HG03520 (cell line): Measurements from ENCODE around the gene C16orf74.

Source experiments
- ATAC-seq: cut with Tn5 transposase; IDR thresholded peaks from one replicate; pipeline ENCODE4 v1.9.1; 2021; ENCODE audit warnings: mild to moderate bottlenecking, moderate library complexity; ENCODE audit not compliant: unreplicated experiment

Gene C16orf74

DNA sequence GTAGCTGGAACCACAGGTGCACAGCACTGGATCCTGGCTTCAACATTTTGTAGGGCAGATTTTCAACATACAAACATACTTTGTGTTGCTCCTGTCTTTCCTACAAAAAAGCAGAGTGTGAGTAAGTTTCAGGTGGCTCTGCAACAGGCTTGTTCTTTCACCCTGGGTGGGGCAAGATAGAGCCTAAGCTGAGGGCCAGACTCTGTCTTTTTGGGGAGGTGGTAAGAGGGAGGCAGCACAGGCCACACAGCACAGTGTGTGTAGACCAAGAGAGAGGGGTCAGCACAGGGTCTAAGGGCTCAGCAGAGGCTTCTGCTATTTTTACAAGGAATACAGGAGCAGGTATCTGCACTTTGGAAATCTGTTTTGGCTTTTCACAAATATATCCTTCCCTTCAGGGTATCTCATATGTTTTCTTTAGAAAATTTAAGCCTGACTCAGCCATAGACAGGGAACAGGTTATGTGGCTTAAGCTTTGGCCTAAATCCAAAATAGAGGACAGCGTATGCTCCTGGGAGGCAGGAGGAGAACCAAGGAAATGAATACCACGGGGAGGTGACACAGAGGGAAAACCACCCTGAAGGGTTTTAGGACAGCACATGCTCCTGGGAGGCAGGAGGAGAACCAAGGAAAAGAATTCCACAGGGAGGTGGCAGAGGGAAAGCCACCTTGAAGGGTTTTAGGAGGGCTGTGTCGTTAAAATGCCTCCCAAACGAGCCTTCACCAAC is 26.9 kb upstream of the C16orf74 start:
- ATAC-seq, result no peak

DNA sequence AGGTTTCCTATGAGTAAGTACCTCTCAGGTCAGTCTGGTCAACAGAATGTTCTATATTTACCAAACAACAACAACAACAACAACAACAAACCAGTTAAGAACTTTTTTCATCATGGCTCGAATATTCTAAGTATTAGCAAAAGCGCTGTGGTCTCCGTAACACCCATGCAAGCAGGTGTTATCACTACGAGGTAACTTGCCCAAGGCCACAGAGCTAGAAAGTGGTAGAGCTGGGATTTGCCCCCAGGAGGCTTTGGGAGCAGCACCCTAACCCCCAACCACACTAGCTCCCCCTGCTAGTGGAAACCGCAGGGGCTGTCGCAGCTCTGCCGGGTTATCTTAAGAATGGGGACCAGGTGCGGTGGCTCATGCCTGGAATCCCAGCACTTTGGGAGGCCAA is 23.9 kb upstream of the C16orf74 start:
- ATAC-seq, result no peak

DNA sequence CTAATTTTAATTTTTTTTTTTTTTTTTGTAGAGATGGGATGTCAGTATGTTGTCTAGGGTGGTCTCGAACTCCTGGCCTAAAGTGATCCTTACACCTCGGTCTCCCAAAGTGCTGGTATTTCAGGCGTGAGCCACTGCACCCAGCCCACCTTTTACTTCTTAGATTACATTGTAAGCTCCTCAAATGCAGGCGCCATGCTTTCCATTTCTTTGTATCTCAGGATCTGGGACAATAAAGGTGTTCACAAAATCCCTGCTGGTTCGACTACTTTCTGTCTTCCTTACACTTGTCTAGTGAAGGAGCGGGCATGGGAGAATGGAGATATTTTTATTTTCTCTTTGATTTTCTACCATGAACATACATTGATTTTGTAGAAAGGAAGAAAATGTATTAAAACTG is 23.2 kb upstream of the C16orf74 start:
- no peak for ATAC-seq

DNA sequence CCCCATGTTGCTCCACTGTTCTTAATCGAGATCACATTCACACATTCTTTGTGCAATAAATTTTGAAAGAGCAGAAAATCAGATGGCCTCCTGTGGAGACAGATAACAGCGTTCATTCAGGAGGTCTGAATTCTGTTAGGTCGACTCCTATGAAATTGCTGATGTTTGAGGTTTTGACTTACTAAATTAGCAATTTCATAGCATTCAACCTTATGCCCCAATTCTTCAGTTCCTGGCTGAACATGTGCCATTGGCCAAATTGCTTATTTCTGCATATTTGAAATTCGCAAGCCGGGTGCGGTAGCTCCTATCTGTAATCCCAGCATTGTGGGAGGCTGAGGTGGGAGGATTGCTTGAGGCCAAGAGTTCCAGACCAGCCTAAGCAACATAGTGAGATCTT is 22.1 kb upstream of the C16orf74 start:
- ATAC-seq, result no peak

DNA sequence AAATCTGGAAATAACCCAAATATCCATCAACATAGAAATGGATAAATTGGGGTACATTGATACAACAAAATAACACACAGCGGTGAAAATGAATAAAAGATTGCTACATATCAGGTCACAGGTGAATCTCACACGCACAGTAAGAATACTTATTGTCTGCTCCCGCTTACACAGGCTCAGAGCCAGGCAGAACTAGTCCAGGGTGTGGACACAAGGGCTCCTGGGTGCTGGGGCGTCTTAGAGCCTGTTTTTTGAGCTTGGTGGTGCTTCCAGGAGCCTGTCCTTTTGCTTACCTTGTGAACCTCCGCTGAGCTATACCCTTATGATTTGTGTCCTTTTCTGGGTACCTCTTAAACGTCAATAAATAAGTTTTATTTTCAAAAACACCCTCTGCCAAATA is 19.8 kb upstream of the C16orf74 start:
- ATAC-seq, result no peak

DNA sequence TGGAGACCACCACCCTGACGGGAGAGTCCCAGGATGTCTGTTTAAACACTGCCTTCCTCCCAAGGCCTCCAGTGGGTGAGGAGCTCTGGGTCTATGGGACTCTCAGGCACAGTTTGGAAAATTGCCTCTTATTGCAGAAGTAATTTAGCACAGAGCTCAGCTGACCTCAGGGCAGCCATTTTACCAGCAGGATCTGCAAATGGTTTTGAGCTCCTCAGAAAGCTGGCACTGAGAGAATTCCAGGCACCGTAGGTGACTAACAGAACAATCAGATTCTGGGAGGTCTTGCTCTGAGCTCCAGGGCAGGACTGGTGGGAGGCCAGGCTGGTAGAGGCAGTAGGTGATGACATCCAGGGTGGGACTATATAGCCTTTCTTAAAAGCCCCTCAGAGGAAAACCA is 17.3 kb upstream of the C16orf74 start:
- no peak for ATAC-seq

DNA sequence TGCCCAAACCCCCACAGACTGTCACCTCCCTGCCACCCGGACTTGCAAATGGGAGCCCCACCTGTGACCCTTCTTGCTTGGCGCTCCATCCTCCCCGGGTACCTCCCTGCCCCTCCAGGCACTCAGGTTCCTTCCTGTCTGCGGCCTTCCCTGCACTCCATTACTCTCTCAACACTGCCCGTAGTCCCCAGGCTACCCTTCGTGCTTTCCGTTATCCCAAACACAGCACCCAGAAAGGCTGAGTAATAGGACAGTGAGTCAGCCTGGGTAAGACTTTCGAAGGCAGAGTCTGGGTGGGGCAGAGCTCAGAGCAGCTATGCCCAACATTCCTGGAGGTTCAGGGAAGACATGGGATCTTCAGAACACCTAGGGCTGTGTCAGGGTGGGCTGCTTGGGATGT is 16.6 kb upstream of the C16orf74 start:
- no peak for ATAC-seq

DNA sequence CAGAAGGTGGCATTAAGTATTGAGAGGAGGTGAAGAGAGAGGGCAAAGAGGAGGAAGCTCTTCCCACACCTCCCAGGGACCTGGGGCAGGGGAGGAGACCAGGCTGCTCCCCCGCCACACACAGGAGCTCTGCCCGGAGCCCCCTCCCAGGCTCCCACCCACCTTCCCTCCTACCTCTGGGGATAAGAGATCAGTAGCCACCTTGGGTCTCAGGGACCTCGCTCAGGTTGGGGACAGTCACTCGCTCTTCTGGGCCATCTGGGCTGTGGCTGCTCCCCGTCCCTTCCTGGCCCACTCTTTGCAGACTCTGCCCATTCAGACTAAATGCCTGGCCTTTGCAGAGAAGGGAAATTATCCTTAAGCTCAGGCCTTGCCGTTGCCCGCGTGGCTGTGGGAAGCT is 14.9 kb upstream of the C16orf74 start:
- ATAC-seq, result no peak

DNA sequence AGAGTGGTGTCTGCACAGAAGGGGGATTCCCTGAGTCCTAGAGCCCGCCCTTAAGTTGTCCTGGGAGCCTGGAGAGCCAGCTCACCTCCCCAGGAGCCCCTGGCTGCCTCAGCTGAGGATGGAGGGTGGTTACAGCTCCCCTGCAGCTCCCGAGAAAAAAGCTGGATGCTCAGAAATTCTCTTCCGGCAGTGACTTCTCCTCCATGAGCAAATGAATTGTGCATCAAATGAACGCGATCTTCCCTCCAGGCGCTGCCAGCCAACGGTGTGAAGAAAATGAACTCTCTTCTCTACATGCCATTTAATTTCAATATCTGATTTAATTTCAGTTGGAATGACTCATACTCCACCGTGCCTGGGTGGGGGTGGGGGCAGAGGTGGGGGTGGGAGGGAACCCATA is 14.3 kb upstream of the C16orf74 start:
- no peak for ATAC-seq

DNA sequence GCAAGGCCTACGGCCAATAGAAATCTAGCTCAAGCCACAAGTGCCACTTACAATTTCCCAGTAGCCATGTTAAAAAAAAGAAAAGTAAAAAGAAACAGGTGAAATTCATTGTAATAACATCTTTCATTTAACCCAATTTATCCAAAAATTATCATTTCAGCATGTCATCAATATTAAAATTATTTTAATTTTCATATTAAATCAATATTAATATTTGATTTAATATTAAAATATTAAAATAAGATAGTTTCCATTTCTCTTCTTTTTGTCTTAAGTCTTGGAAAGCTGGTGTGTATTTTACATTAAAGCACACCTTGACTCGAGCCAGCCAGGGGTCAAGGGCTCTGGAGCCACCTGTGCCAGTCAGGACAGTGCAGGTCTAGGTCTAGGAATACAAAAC is 12.7 kb upstream of the C16orf74 start:
- no peak for ATAC-seq

DNA sequence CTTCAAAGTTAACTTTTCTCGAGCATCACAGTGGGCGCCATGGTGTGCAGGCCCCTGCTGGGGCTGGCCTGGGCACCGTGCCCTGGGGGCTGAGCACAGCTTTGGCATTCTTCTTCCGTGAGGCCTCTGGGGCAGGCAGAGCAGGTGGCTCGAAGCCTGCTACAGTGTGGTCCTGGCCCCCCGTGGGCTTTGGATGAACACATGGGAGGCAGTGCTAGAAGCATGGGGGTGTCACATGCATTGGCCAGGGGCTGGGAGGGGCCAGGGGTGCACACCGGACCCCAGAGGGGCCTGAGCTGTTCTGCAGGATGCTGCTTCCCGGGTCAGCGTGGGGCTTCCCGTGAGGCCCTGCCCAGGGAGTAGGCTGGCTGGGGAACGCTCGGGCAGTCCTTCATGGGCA is 12.1 kb upstream of the C16orf74 start:
- ATAC-seq, result no peak

DNA sequence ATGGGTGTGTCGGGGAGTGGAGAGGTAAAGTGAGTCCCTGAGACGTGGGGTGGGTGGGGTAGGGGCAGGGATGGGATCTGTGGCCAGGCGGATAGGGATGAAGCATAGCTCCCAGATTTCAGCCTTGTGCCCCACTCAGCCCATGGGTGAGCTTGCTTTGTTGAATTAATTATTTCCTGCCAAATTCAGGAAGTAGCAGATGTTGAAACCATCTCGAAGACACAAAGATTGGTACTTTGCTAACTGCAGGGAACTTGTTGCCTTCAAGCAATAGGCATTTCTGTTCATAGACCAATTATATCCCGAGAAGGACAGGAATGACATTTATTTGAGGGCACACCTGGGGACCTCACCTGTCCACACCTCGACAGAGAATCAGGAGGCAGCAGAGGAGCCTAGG is 11.0 kb upstream of the C16orf74 start:
- ATAC-seq, result no peak

DNA sequence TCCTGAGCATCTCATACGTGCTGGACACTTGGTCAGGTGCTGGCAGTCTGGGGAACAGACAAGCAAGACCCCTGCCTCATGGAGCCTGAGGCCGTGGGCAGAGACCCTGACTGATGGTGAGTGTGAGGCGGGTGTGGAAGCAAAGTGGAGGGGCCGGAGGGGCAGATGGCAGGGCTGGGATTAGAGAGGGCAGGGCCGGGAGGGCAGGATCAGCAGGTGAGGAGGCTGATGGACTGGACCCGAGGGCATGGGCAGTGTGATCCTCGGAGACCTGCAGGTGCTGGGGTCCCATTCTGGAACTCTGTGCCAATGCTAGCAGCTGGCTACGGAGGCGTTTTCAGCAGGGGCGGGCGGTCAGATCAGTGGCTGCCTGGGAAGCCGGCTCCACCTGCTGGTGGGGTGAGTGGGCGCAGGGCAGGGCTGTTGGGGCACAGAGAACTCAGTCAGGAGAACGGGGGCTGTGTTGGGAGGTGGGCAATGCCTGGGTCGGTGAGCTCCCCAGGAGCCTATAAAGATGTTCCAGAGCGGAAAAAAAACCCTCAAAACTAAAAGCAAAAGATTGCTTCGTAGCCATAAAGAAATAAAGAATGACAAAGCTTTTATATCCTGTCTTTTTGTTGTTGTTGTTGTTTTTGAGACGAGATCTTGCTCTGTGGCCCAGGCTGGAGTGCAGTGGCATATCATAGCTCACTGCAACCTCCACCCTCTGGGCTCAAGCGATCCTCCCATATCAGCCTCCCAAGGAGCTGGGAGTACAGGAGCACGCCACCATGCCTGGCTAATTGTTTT is 8.9 kb upstream of the C16orf74 start:
- no peak for ATAC-seq

DNA sequence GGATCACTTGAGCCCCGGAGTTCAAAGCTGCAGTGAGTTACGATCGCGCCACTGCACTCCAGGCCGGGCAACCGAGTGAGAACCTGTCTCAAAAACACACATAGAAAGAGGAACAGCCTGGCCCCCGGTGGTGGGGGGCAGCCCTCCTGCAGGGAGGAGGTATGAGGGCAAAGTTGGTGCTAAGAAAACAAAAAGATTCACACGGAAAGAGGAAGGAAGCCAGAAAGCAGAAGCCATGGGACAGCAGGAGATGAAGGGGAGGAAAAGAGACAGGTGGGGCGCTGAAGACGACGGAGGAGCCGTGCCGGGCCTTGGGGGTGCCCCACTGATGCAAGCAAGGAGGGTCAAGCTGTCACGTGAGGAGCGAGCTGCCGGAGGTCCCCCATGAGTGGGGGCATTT is 8.2 kb upstream of the C16orf74 start:
- ATAC-seq, result no peak

DNA sequence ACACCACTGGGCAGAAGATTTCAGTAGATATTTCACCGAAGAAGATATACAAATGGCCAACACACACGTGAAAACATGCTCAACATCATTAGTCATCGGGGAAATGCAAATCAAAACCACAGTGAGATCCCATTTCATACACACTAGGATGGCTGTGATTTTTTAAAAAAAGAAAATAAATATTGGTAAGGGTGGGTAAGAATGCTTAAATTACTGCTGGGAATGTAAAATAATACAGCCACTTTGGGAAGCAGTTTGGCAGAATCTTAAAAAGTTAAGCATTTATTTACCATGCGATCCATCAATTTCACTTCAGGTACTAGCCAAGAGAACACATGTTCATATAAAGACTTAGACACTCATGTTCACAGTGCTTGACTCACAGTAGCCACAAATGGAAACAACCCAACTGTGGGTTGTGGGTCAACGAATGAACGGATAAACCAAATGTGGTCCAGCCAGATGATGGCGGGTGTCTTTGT is 6.5 kb upstream of the C16orf74 start:
- no peak for ATAC-seq

DNA sequence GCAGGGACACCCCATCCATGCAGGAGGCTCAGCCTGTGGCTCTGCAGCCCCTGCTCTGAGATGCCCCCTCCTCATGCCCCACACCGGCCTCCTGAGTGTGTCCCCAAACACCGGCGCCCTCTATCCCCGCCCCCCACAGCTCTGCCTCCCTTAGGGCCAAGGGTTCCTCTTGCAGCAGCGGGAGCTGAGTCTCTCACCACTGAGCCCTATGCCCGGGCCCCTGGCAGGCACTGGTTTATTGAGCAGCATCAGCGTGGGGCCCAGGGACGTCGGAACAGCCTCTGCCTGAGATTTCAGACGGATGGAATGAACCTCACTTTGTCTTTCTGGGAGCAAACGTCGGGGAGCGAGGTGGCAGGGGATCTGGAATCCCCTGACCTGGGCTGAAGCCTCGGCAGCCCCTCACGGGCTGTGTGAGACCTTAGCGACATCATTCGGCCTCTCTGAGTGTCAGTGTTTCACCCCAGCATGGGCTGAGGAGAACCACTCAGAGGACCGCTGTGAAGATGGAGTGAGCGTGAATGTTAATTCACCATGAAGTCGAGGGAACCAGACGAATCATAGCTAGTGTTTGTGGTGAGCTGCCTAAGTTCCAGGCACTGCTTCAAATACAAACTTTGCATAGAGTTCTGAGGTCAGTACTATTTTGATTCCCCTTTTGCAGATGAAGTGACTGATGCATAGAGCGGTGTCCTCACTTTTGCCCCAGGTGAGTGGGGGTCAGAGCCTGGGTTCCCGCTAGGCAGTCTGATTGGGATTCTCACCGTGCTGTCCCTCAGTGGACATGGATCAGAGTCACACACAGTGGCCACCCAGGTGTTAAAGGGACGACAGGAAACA is 5.3 kb upstream of the C16orf74 start:
- ATAC-seq, result no peak

DNA sequence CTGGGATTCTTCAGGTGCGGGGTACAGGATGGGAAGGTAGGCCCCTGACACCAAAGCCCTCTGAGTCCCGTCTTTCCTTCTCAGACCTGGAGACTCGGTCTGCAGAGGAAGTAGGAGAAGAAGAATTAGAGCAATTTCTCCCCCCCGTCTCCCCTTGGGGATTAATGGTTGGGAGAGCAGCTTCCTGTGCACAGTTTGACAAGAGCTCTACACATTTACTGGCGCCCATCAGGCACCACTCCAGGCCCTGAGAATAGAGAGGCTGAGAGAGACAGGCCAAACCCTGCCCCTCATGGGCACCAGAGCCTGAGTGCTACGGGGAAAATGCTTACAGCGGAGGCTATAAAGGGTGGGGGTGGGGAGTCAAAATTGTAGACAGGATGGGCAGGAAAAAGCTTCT is 3.5 kb upstream of the C16orf74 start:
- no peak for ATAC-seq

DNA sequence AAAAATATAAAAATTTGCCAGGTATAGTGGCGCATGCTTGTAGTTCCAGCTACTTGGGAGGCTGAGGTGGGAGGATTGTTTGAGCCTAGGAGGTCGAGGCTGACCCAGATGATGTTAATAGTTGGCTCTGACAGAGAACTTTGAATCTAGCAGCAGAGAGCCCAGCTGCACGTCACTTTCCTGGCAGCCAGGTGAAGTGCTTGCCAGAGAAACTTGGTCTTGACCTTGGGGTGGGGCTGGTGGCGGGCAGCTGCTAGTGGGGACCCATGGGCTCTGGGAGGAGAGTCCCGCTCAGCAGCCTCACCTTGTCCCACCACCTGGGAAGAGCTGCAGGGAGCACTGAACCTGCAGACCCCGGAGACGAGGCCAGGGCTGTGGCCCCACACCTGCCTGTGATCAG is 3.1 kb upstream of the C16orf74 start:
- no peak for ATAC-seq

DNA sequence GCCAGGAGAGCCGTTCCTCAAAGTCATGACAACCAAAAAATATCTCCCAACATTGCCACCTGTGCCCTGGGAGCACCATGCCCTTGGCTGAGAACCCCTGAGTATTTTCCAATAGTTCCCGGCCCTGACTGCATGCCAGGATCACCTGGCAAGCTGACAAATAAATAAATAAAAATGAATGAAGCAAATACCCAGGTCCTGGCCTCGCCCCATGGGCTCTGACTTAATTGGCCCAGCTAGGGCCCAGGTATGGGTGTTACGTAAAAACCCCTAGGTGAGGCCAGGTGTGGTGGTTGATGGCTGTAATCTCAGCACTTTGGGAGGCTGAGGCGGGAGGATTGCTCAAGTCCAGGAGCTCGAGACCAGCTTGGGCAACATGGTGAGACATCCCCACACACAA is 2.7 kb upstream of the C16orf74 start:
- no peak for ATAC-seq

DNA sequence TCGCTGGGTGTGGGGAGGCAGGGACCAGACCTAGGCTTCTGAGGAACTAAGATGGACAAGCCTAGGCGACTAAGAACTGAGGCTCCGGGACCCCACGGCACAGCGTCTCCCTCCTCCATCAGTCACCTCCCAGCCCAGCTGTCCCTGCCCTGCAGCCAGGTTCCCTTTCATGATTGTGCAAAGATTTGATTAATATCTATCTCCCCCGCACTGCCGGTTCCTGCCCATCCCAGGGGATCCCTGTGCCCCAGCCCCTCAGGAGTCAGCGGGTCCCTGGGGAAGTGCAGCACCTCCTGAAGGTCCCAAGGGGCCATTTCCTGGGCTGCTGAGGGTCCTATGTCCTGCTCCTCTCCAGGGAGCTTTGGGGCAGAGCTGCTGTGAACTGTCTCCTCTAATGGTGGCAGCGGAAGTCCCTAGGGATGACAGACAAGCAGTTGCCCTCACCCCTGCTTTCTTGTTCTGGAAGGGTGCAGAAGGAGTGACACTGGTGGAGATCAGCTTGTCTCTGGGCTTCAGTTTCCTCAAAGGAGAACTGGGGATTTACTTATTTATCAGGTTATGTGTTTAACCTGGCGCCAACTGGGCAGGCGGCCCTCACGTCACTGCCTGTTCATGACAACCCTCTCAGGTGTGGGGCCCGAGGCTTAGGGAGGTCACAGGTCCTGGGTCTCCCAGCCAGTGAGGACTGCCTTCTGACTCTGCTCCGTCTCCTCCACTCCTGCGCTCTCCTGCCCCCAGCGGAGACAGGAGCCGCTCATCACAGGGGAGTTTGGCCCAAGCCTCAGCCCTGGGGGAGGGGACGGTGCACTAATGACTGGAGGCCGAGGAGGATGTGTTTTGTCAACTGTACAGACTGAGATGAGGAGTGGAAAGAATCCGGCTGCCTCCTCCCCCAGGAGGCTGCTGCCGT is 1.9 kb upstream of the C16orf74 start:
- no peak for ATAC-seq
